ENCODE data around the gene PPP4R2. TPM values are rescaled to one million over a fixed set of nuclear protein-coding genes. Genes with fewer than 3 reads are reported as not detected.

PPP4R2 gene
- total and polyA plus RNA-seq, 12 donors: 14.2 to 90.1 (median 56.1) TPM

GRCh38 chr3:73094129-73094528 is 97.5 kb downstream of the PPP4R2 start:
- DNase-seq: no peak
- Histone ChIP-seq H3K36me3 (replicated peaks in 1 of 2) (no peaks in the 10 kb centered on the region), H3K4me1 (replicated peaks in 1 of 2) (no peaks in the 10 kb centered on the region), H3K9me3 (replicated peaks in 1 of 3) (no peaks in the 10 kb centered on the region), H3K27ac (no peak overlapping the region), H3K4me3 (no peak overlapping the region), H3K27me3 (no peaks in the 10 kb centered on the region)
- intact Hi-C loops (cut with DNase I): no loop called here
- WGBS, 4 donors: 72 to 88% (median 78%) methylated on average over 6 of the region's 6 CpGs
- TF ChIP-seq CTCF (IDR thresholded peaks at IDR 0.05) (no peak), POLR2A (IDR thresholded peaks at IDR 0.05) (no peak)

GRCh38 chr3:73094951-73095350 is 98.3 kb downstream of the PPP4R2 start:
- no peak overlapping the region for H3K4me3 ChIP-seq
- 76 to 90% (median 80%) methylated on average over 5 to 12 of the region's 12 CpGs for WGBS, 4 donors
- H3K36me3 ChIP-seq (replicated peaks in 1 of 2): no peaks in the 10 kb centered on the region
- H3K27ac ChIP-seq: no peak overlapping the region
- intact Hi-C loops (cut with DNase I): no loop called here
- no peaks in the 10 kb centered on the region for H3K9me3 ChIP-seq (replicated peaks in 1 of 3)
- no peak for DNase-seq
- no peaks in the 10 kb centered on the region for H3K4me1 ChIP-seq (replicated peaks in 1 of 2)
- TF ChIP-seq CTCF (IDR thresholded peaks at IDR 0.05) (no peak), POLR2A (IDR thresholded peaks at IDR 0.05) (no peak)
- H3K27me3 ChIP-seq: no peaks in the 10 kb centered on the region

GRCh38 chr3:73096169-73096568 is 99.6 kb downstream of the PPP4R2 start:
- WGBS, 4 donors: 75 to 83% (median 77%) methylated on average over 2 of the region's 2 CpGs
- intact Hi-C loops (cut with DNase I): no loop called here
- no peak overlapping the region for H3K4me3 ChIP-seq
- H3K4me1 ChIP-seq (replicated peaks in 1 of 2): no peaks in the 10 kb centered on the region
- DNase-seq: no peak
- H3K27me3 ChIP-seq: no peaks in the 10 kb centered on the region
- H3K9me3 ChIP-seq (replicated peaks in 1 of 3): no peaks in the 10 kb centered on the region
- no peak overlapping the region for H3K27ac ChIP-seq
- H3K36me3 ChIP-seq (replicated peaks in 1 of 2): no peaks in the 10 kb centered on the region
- TF ChIP-seq CTCF (IDR thresholded peaks at IDR 0.05): no peak

- H3K27me3 ChIP-seq: no peaks in the 10 kb centered on the region
- WGBS, 4 donors: 93 to 100% (median 98%) methylated on average over 1 to 2 of the region's 2 CpGs
Measured at GRCh38 chr3:73098026-73098425, 101.4 kb downstream of the PPP4R2 start.

More at GRCh38 chr3:73098026-73098425, 101.4 kb downstream of the PPP4R2 start:
- DNase-seq: no peak
- Histone ChIP-seq H3K4me1 (replicated peaks in 1 of 2) (no peaks in the 10 kb centered on the region), H3K36me3 (replicated peaks in 1 of 2) (no peaks in the 10 kb centered on the region), H3K4me3 (no peak overlapping the region), H3K9me3 (replicated peaks in 1 of 3) (no peaks in the 10 kb centered on the region), H3K27ac (no peak overlapping the region)
- intact Hi-C loops (cut with DNase I): loop anchor here in 1 of 2 donors (2.0 kb wide), 1 partner anchor 333 kb away; no protein-coding TSS in a partner anchor
- TF ChIP-seq CTCF (IDR thresholded peaks at IDR 0.05): no peak
- TF ChIP-seq POLR2A (IDR thresholded peaks at IDR 0.05): no peak

Measured in adrenal gland (tissue), 12 donors.